Stimulated activated CD8-positive, alpha-beta memory T cell treated with anti-CD3 and anti-CD28 coated beads, Interleukin-4, amount 100 ng/mL, for 4 hours (primary cell): ENCODE measurements around the gene PTTG1IP.

Experiments
- DNase-seq, 2 donors: peaks; one replicate each; pipeline ENCODE4 v3.0.0-alpha.2; 2020; ENCODE audit warnings: low read depth in 2 of 2, low spot score in 1 of 2

Gene PTTG1IP

DNA sequence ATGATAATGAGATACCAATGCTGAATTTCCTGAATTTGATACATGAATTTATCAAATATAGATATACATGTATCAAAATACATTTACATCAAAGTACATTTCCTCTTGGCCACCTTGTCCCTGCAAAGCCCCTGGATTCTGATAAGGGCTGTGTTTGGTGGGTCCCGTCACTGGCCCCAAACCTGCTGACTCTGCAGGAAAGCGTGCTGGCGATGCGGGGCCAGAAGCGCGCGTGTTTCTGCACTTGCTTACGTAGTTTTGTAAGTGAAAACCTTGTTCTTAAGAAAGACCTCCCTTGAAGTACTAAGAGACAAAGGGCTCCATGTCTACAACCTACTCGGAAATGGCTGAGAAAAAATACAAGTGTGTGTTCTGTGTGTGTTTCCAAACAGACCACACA lies 36.2 kb upstream of the PTTG1IP start:
- no peak for DNase-seq

DNA sequence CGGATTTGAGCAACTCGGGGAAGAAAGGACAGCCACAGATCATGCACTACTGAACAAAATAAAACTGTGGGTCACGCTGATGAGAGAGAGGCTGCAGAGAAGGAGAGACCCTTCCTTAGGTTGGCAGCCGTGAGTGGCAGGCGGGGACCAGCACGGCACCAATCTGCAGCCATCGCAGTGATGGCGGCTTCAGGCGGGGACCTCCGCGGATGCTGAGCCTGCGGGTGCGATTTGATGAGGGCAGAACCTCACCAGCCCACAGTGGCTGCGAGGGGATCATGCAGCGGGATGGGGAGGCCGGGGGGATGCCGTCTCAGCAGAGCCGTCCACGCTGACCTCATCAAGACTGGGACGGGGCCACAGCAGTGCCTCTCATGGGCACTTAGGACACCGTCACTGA lies 35.4 kb upstream of the PTTG1IP start:
- no peak for DNase-seq

DNA sequence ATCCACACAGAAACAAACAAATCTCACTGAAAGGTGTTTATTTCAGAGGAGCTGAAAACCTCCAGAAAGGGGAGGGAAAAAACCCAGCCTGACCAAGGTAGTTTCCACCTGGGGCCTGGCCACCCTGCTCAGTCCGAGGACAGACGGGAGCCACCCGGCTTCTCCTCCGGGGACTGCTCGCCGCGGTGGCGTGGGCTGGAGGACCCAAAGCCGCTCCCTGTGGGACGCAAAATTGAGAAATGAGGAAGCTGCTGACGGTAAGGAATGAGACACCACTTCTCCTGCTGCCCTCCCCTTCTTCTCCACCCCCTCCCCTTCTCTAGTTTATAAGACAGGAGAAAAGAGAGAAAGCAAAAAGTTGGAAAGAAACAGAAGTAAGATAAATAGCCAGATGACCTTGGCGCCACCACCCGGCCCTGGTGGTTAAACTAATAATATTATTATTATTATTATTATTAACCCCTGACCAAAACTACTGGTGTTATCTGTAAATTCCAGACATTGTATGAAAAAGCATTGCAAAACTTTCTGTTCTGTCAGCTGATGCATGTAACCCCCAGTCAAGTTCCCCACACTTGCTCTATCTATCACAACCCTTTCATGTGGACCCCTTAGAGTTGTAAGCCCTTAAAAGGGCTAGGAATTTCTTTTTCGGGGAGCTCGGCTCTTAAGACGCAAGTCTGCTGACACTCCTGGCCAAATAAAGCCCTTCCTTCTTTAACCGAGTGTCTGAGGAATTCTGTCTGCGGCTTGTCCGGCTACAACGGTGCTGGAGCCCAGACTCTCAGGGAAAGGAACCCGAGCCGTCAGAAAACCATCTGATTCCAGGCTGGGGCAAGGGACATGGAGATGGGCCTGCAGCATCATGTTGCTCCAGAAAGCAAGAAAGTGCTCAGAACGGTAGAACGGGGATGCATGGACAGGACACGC lies 34.7 kb upstream of the PTTG1IP start:
- no peak for DNase-seq

DNA sequence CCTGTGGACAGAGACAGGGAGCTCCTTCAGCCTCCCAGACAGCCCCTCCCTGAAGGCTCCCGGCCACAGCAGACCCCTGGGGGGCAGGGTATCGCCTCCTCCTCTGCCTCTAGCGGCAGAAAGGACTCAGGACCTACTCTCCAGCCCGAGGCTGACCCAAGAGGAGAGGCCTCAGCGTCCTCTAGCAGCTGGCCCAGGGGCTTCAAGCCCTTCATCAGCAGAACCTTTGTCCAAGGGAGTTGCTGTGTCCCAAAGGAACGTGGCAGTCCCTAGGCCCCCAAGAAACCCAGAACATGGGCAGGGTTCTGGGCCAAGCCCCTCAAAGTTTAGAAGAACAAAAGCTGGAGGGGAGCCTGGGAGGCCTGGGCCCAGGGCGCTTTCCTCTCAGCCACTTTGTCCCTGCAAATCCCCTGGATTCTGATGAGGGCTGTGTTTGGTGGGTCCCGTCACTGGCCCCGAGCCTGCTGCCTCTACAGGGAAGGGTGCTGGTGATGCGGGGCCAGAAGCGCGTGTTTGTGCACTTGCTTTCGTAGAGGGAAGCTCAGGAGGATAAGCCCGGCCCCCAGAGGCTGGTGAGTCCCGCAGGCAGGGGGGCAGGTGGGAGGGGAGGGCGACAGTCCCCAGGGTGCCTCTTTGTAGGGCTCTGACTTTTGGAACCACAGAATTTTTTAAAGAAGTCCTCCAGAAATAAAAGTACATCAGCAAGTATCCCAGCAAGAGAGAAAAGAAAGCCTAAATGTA lies 33.9 kb upstream of the PTTG1IP start:
- DNase-seq: no peak

DNA sequence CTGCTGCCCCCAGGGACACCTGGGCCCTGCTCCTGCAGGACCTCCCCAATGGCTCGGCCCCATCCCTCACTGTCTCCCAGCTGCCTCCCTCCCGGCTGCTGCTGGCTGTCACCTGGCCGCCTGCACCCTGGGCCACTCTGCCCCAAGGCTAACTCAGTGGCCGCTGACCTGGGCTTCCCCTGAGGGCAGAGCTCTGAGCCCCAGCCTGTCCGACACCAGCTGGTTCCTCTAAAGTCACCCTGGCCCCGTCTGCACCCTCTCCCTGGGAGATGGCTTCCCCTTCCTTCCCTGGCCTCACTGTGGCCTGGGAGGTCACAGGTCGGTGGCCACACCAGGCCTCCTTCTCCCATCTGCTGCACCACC lies 32.2 kb upstream of the PTTG1IP start:
- no peak for DNase-seq

DNA sequence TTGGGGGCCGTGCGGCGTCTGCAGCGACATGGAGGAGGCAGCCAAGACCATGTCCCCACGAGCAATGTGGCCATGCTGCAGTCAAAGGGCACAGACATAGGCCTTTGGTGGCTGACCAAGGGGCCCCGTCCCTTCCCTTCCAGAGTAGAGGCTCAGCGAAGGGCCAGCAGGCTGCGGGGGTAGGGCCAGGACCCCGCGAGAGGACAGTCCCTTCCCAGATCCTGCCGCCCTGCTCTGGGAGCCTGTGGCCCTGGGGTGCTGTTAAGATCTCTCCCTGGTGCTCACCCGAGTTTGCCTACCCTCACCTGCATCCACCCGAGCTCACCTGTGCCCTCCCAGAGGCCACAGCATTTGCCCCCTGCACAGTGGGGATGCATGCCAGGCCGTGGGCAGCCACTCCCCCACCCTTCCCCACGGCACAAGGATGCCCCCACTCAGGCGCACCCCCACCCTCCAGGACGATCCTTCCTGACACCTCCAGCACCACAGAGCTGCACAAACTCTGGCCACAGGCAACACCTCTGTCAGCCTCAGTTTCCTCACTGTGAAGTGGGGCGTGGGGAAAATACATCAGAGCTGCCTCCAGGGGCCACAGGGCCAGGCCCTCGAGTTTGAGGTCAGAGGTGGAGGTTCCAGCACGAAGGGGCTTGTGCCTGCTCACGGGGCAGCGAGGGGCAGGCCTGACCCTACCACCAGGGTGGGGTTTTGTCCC lies 31.7 kb upstream of the PTTG1IP start:
- DNase-seq: no peak

DNA sequence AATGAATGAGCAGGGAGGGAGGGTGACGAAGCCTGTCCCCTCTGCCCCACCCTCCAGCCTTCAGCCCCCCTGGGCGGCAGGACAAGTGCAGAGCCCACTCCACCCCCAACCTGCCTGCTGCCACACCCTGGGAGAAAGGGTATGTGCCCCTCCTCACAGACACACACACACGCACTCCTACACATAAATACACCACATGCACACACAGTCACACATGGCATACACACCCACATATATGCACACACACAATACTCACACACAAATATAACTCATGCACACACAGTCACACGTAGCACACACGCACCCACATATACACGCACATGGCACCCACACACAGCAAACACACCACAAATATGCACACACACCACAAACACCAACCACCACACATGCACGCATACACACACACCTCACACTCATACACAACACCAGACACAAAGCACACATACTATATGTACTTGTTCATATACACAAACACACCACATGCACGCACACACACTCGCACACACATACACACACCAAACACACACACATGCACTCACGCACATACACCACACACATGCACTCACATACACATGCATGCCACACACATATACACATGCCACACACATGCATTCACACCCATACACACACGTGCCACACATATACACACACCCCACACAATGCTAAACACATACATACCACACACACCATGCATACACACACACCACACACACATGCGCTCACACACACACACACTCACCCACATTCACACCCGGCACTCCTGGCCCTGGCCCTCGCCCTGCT lies 30.8 kb upstream of the PTTG1IP start:
- no peak for DNase-seq

DNA sequence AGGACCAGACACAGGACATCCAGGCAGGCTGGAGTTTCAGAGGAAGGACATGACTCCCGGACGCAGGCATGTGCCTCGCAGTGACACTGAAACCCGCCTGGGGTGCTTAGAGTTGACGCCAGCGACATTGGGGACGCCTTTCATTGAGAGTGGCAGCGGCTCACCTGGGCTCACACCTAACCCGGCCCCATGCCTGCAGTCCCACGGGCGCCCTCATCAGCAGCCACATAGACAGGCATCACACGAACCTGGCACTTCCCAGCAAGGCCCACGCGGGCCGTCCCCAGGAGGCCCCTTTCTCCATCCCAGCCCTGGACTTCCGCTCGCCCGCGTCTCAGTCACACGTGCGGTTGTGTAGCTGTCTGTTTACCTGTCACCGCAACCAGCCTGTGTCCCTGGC lies 30.2 kb upstream of the PTTG1IP start:
- no peak for DNase-seq

DNA sequence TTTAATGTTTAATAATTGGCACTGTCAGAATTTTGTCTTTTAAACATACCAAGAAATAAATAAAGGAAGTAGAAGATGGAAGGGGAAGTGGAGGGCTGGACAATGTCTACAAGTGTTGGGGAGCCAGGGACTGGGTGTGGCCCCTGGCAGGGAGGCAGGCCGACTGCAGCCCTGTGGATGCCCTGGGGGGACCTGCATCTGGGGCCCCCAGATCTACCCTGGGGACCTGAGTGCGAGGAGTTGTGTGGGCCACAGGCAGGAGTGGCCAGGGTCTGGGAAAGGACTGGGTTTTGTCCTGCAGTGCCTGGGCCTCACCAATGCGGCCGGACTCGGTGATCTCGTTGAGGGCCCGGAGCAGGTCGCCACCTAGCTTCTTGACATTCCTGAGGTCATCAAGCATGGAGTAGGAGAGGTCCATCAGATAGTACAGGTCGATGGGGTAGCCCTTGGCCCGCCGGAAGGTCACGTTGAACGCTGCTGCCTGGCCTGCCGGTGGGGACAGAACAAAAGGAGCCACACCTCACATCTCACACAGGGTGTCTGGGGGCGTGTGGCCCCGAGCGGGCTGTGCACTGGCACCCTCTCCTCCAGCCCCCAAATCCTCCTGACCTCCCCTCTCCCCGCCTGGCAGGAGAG lies 29.7 kb upstream of the PTTG1IP start:
- no peak for DNase-seq

DNA sequence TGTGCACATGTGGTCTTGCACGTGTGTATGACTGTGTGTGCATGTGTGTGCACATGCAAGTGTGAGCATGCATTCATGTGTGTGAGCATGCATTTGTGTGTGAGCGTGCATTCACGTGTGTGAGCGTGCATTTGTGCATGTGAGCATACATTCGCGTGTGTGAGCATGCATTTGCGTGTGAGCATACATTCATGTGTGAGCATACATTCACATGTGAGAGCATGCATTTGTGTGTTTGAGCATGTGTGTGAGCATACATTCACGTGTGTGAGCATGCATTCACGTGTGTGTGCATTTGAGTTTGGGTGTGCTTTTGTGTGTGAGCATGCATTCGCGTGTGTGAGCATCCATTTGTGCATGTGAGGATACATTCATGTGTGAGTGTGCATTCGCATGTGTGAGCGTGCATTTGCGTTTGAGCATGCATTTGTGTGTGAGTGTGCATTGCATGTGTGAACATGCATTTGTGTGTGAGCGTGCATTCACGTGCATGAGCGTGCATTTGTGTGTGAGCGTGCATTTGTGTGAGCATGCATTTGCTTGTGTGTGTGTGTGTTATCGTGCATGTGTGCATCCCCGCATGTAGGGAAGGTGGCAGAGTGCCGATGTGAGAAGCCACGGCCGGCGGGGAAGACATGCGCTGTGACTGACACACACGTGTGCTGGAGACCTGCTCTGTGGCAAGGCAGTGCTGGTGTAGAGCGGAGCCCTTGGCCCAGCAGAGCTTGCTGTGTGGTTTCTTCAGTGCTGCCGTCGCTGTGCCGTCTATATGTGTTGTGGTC lies 29.0 kb upstream of the PTTG1IP start:
- DNase-seq: no peak

DNA sequence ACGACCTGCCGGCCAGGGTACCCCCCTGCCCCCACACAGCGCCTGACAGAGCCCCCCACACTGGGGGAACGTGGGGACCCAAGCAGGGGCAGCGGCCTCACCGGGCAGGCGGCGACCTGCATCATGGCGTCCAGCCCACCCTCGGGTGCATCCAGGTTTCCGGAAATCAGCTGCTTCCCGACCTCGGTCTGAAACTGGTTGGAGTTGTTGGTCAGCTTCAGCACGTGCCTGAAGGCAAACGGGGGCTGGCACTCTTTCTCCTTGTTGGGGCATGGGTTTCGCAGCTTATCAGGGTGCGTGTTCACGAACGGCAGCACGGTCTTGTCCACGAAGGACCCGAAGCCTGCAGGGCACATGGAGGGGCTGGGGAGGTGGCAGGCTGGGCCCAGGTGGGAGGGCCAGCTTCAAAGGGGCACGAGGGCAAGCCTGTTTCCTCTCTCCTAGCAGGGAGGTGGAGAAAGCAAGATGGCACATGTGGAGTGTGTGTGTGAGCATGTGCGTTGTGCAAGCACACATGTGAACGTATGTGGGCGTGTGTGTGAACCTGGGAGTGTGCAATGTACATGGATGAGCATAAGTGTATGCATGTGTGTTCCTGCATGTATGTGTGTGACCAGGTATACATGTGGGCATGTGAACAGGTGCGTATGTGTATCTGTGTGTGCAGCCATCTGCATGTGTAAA lies 28.0 kb upstream of the PTTG1IP start:
- DNase-seq: no peak

DNA sequence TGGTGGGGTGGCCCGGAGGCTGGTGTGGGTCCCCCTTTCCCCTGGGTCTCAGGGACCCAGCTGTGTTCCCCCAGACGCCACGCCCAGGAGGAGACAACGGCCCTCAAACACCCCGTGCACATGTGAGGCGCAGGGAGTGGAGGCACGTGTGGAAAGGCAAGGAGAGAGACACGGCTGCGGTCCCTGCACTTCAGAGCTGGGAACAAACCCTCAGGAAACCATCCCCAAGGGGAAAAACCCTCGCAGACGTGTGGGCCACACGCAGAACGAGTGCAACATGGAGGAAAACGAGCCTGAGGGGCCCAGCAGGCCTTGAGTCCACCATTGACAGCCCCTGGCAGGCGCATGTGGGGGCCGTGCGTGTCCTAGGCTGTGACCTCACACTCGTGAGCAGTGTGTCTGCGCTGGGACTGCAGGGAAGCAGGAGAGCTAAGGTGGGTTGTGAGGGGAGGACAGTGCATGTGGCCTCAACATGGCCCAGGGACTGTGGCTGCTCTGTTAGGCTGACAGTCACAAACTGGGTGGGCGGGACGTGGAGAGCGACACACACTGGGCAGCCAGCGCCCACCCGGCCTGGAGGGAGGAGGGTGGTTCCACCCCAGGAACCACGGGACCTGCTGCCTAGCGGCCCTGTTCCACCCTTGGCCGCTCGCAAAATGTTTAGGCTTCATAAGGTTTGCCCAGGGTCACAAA lies 27.2 kb upstream of the PTTG1IP start:
- no peak for DNase-seq

DNA sequence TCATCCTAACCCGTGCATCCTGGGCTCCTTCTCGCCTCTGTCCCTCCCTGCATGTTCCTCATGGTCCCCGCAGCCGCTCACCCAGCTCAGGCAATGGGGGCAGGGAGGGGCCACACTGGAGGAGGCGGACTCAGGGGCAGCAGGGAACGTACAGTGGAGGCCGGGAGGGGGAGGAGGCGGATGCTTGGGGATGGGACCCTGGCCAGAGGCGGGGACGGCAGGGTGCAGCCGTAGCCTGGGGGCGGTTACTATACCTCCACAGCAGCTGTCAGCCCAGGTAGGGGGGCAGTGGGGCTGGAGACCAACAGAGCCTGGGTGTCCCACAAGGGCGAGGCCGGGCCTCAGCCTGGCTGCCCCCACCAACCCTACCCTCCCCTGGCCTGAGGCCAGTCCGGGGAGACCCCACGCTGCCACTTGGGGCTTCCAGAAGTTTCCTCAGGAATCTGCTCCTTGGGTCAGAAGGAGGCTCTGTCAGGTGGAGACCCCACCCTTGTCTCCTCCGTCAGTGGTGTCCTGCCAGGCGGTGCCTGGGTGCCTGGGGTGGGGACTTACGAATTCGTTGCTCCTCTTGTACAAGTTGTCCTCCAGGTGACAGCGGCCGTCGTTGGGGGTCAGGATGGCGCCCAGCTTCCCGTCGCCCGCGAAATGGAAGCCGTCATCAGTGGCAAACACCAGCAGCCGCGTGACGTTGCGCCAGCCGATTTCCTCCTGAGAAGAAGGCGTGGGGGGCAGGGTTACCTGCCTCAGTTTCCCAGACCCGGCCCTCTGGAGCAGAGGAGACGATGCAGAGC lies 26.5 kb upstream of the PTTG1IP start:
- no peak for DNase-seq

DNA sequence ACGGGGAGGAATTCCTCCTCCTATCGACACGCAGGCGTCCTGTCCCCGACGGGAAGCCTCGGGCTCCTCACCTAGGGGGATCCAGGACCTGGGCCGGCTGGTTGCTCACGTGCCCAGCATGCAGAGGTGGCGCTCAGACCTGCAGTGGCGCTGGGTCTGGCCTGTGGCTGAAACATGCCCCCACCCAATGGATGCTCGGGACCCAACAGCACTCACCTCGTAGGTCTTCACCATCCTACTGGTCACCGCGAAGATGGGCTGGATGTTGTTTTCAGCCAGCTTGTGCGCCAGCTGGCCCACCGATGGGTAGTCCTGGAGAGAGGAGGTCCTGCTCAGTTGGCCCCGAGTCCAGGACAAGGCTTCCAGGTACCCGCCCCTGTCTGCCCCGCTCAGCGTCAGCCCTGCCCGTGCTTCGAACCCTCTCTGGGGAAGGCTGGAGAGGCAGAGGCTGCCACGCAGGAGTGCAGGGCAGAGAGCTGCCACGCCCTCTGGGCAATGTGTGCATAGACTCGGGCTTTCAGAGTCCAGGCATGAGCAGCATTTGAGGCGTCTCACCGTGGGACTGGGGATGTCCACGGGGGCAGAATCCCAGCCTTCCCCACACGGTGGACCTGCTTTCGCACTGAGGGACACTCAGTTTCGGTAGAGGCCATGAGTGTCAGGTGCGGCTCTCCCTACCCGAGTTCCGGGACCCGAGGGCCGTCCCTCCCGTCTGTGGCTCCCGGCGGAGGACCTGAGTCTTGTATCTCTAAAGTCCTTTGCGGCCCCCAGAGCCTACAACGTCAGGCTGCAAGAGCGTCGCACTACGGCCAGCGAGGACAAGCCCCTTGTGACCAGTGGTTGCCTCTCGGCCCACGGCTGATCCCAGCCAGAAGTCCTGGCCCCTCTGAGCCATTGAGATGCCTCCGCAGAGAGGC lies 25.6 kb upstream of the PTTG1IP start:
- no peak for DNase-seq

DNA sequence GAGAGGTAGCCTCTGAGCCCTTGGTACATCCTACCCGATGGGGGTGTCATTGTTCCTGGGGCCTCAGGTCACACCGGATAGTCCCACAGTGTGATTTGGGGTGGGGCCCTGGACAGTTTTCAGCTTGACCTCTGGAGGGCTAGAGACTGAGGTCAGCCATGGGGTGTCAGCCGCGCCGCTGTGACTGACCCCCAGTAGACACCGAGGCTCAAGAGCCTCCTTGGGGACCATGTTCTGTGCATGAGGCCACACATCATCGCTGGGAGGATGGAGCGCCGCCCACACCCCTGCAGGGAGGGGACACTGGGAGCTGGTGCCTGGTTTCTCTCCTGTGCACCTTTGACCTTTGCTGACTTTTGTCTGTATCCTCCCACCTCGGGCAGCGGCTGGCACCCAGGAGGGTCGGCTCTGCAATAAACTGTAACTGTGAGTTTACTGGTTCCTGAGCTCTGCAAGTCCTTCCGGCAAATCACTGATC lies 24.6 kb upstream of the PTTG1IP start:
- no peak for DNase-seq

DNA sequence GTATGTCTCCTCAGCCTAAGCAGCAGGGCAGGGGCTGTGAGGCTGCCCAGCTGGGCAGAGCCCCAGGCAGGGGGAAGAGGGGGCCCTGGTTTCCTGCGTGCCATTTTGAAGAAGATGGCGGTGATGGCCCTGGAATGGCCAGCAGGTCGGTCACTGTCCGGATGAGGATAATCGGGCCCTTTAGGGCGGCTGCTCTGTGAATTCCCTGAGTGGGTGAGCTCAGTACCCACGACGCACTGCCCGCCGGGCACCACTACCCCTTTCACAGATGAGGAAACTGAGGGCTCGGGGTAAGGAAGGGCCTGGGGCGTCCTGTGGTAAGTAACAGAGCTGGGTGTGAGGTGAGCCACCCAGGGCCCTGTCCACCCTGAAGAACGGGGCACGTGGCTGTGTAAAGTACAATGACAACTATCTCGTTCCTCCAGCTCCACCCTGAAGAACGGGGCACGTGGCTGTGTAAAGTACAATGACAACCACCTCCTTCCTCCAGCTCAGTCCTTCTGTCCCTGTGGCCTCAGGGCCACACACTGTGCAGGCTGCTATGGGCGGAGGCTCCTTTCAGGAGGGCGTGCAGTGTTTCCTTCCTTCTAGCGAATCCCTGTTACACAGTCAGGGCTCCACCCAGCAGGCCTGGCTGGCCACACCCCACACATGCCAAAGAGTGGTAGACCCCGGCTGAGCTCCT lies 24.0 kb upstream of the PTTG1IP start:
- no peak for DNase-seq
